Measurements from ENCODE around the gene GALNT7. TPM values are rescaled to one million over a fixed set of nuclear protein-coding genes. Genes with fewer than 3 reads are reported as not detected.

The GALNT7 gene
- total RNA-seq, 1 experiment from 2014 or later: 156 TPM

- Histone ChIP-seq H3K27ac (ENCODE audit: low read length) (peak overlapping the region; percentile 92), H3K27me3 (ENCODE audit: control insufficient read depth, insufficient read depth, low read length) (no peaks in the 10 kb centered on the region), H3K4me1 (ENCODE audit: control insufficient read depth, insufficient read depth, low read length) (peaks cover 51% of the 10 kb centered on the region), H3K36me3 (ENCODE audit: control insufficient read depth, insufficient read depth, low read length) (no peaks in the 10 kb centered on the region; the same call in 1 of the 2 replicates), H3K4me3 (ENCODE audit: low read depth in 2 of 2, low read length in 2 of 2) (no peak overlapping the region), H3K9me3 (ENCODE audit: control insufficient read depth, insufficient read depth, low read depth, low read length) (no peaks in the 10 kb centered on the region)
- POLR2A ChIA-PET: interaction anchor here (0.5 kb wide), 1 partner anchor 203 kb away, joined by 4 read pairs; no protein-coding TSS in a partner anchor
- in situ Hi-C loops (cut with HindIII; ENCODE audit: low pct_unique_long_range_greater_than_20kb, low sequenced_read_pairs): no loop called here
- CTCF ChIA-PET: no interaction called here
- BruUV-seq (replicated peaks): no TSS peak
- intact Hi-C loops (cut with micrococcal nuclease; ENCODE audit: unreplicated experiment): no loop called here
- TF ChIP-seq SIN3A (IDR thresholded peaks at IDR 0.05; ENCODE audit: borderline replicate concordance, insufficient read depth, low read depth, low read length): no peak
- no peak for TF ChIP-seq REST (IDR thresholded peaks at IDR 0.05; ENCODE audit: insufficient read depth in 1 of 2, low read depth in 2 of 2, low read length in 1 of 2)
- TF ChIP-seq TCF7L2 (IDR thresholded peaks at IDR 0.05; ENCODE audit: low read depth, low read length): no peak
- TF ChIP-seq CTCF (IDR thresholded peaks at IDR 0.05): no peak
- no peak for TF ChIP-seq POLR2AphosphoS5 (IDR thresholded peaks at IDR 0.05; ENCODE audit: low read depth, low read length)
- DNase-seq (ENCODE audit: low read depth, low spot score): no peak
- ATAC-seq: no peak
These were observed 67.7 kb downstream of the GALNT7 start for GRCh38 chr4:173236301-173236700.

- peaks cover 50% of the 10 kb centered on the region for H3K4me1 ChIP-seq (ENCODE audit: control insufficient read depth, insufficient read depth, low read length)
- CTCF ChIA-PET: no interaction called here
- no peak for TF ChIP-seq REST (IDR thresholded peaks at IDR 0.05; ENCODE audit: insufficient read depth in 1 of 2, low read depth in 2 of 2, low read length in 1 of 2)
- TF ChIP-seq TCF7L2 (IDR thresholded peaks at IDR 0.05; ENCODE audit: low read depth, low read length): peak; percentile 87
- no peak for TF ChIP-seq SIN3A (IDR thresholded peaks at IDR 0.05; ENCODE audit: borderline replicate concordance, insufficient read depth, low read depth, low read length)
- 0 out of 2 replicates have a peak, but pooled peaks have one; percentile 42 for TF ChIP-seq POLR2AphosphoS5 (IDR thresholded peaks at IDR 0.05; ENCODE audit: low read depth, low read length)
- no peak; the same call in 1 of the 2 replicates for TF ChIP-seq CTCF (IDR thresholded peaks at IDR 0.05)
- ATAC-seq: peak; percentile 85
- no peaks in the 10 kb centered on the region; the same call in 1 of the 2 replicates for H3K36me3 ChIP-seq (ENCODE audit: control insufficient read depth, insufficient read depth, low read length)
- POLR2A ChIA-PET: interaction anchor here (0.5 kb wide), 1 partner anchor 204 kb away, joined by 4 read pairs; no protein-coding TSS in a partner anchor
- H3K4me3 ChIP-seq (ENCODE audit: low read depth in 2 of 2, low read length in 2 of 2): 0 out of 4 replicates have a peak overlapping the region, but pooled peaks of 1 of the 2 experiments have one; percentile 2
- intact Hi-C loops (cut with micrococcal nuclease; ENCODE audit: unreplicated experiment): no loop called here
- DNase-seq (ENCODE audit: low read depth, low spot score): no peak
- in situ Hi-C loops (cut with HindIII; ENCODE audit: low pct_unique_long_range_greater_than_20kb, low sequenced_read_pairs): no loop called here
- BruUV-seq (replicated peaks): no TSS peak
- H3K27me3 ChIP-seq (ENCODE audit: control insufficient read depth, insufficient read depth, low read length): no peaks in the 10 kb centered on the region
- H3K9me3 ChIP-seq (ENCODE audit: control insufficient read depth, insufficient read depth, low read depth, low read length): no peaks in the 10 kb centered on the region
- H3K27ac ChIP-seq (ENCODE audit: low read length): peak overlapping the region; percentile 92
These were observed 68.5 kb downstream of the GALNT7 start for GRCh38 chr4:173237152-173237551.
